GM23248 (cell line): Measurements from ENCODE around the gene EFCAB8.

ENCODE experiments used
- EZH2 ChIP-seq: fragments of 200-600 bp; sonication (generic); IDR thresholded peaks from 2 replicates; pipeline ENCODE4 v1.6.1; 2018; ENCODE audit warnings: antibody characterized with exemption, mild to moderate bottlenecking; ENCODE audit not compliant: insufficient read depth, poor library complexity, severe bottlenecking
- EZH2phosphoT487 ChIP-seq: fragments of 200-600 bp; sonication (generic); IDR thresholded peaks from 2 replicates; pipeline ENCODE4 v1.6.1; 2018; ENCODE audit warnings: antibody characterized with exemption, moderate library complexity, mild to moderate bottlenecking, low read depth; ENCODE audit not compliant: insufficient read depth

GRCh38 chr20:32945710-32946221 lies 87.0 kb downstream of the EFCAB8 start:
- no peak for TF ChIP-seq EZH2phosphoT487
- no peak for TF ChIP-seq EZH2
